Urinary bladder (tissue), 4 donors: ENCODE data around the gene RHCE. TPM values are rescaled to one million over a fixed set of nuclear protein-coding genes. Genes with fewer than 3 reads are reported as not detected.
"Not testable (repeated sequence)": the region's sequence is repeated elsewhere in the genome, so short reads cannot be mapped to it uniquely, and the experiment has no call there.

Source experiments
- DNase-seq: peaks from one replicate; pipeline ENCODE4 v3.0.0-alpha.2; 2015; ENCODE audit errors: extremely low spot score
- H3K27ac ChIP-seq: one replicate; pipeline ENCODE4 v1.5.1; 2013; ENCODE audit warnings: low read depth, mild to moderate bottlenecking, moderate library complexity
- H3K36me3 ChIP-seq: one replicate; pipeline ENCODE4 v1.6.1; 2013; ENCODE audit warnings: mild to moderate bottlenecking, moderate library complexity; ENCODE audit not compliant: insufficient read depth
- H3K4me1 ChIP-seq: one replicate; pipeline ENCODE4 v1.6.1; 2013; ENCODE audit warnings: mild to moderate bottlenecking, moderate library complexity; ENCODE audit not compliant: insufficient read depth
- H3K4me3 ChIP-seq: one replicate; pipeline ENCODE4 v1.5.1; 2013; ENCODE audit warnings: low read depth, low read length
- WGBS: extraction: QIAGEN DNeasy Blood & Tissue Kit; methylation state at CpG from one replicate; pipeline ENCODE4 v1.1.7; 2013; 5-methylcytosine and 5-hydroxymethylcytosine counted together
- polyA plus RNA-seq: library from polyadenylated mRNA; stranded (reverse); fragments of 200-250 nt; gene quantifications from one replicate; pipeline ENCODE4 v1.2.3, GENCODE V29; 2013
- total RNA-seq: library from RNA; depleted of rRNA; stranded (reverse); fragments of >200 nt; gene quantifications from one replicate; pipeline ENCODE4 v1.2.3, GENCODE V29; 2014
- donor health status: healthy with polysubstance abuse.
- donor health status: healthy.

RHCE gene
- total and polyA plus RNA-seq, 2 donors = 0.19 to 0.85 TPM

GRCh38 chr1:25337483-25338187, 83.0 kb downstream of the RHCE start:
- not testable (repeated sequence) for DNase-seq, H3K4me1 ChIP-seq, H3K36me3 ChIP-seq
- WGBS = under 1% methylated on average over 23 of the region's 39 CpGs
- peak overlapping the region; percentile 92 for H3K4me3 ChIP-seq
- peak overlapping the region; percentile 80 for H3K27ac ChIP-seq

GRCh38 chr1:25336922-25337354, 83.7 kb downstream of the RHCE start:
- WGBS = under 1% methylated on average over 26 of the region's 29 CpGs
- DNase-seq, H3K27ac ChIP-seq: not testable (repeated sequence)

GRCh38 chr1:25329950-25330349, 90.7 kb downstream of the RHCE start:
- H3K27ac ChIP-seq, H3K36me3 ChIP-seq, H3K4me3 ChIP-seq, DNase-seq, H3K4me1 ChIP-seq: not testable (repeated sequence)
- 58% methylated on average over 5 of the region's 5 CpGs for WGBS

More at GRCh38 chr1:25336922-25337354, 83.7 kb downstream of the RHCE start:
- not testable (repeated sequence) for H3K36me3 ChIP-seq, H3K4me1 ChIP-seq
- H3K4me3 ChIP-seq = peak overlapping the region; percentile 55

GRCh38 chr1:25329336-25329735, 91.3 kb downstream of the RHCE start:
- not testable (repeated sequence) for H3K4me1 ChIP-seq, H3K4me3 ChIP-seq, H3K36me3 ChIP-seq, DNase-seq, H3K27ac ChIP-seq
- whole genome bisulfite sequencing = 92% methylated on average over 5 of the region's 5 CpGs

GRCh38 chr1:25328791-25329185, 91.8 kb downstream of the RHCE start:
- not testable (repeated sequence) for H3K36me3 ChIP-seq, H3K4me1 ChIP-seq, DNase-seq, H3K27ac ChIP-seq, H3K4me3 ChIP-seq
- WGBS = 58% methylated on average over 4 of the region's 4 CpGs

GRCh38 chr1:25327864-25328790, 92.5 kb downstream of the RHCE start:
- not testable (repeated sequence) for H3K36me3 ChIP-seq, DNase-seq, H3K27ac ChIP-seq, H3K4me3 ChIP-seq, H3K4me1 ChIP-seq
- WGBS = no CpG with 5 or more reads among the region's 17 CpGs

- H3K27ac ChIP-seq, H3K36me3 ChIP-seq, DNase-seq, H3K4me3 ChIP-seq, H3K4me1 ChIP-seq: not testable (repeated sequence)
- 94% methylated on average over 3 of the region's 3 CpGs for WGBS
These were observed 96.2 kb downstream of the RHCE start for GRCh38 chr1:25324407-25324806.

- not testable (repeated sequence) for H3K4me3 ChIP-seq, H3K27ac ChIP-seq, H3K4me1 ChIP-seq, H3K36me3 ChIP-seq, DNase-seq
- WGBS = 91% methylated on average over 8 of the region's 9 CpGs
These were observed 98.5 kb downstream of the RHCE start for GRCh38 chr1:25322127-25322526.

GRCh38 chr1:25320314-25320938, 100.2 kb downstream of the RHCE start:
- not testable (repeated sequence) for H3K4me3 ChIP-seq, DNase-seq, H3K4me1 ChIP-seq, H3K36me3 ChIP-seq, H3K27ac ChIP-seq
- WGBS = 82% methylated on average over 9 of the region's 9 CpGs

GRCh38 chr1:25312806-25313470, 107.7 kb downstream of the RHCE start:
- not testable (repeated sequence) for H3K4me3 ChIP-seq, H3K36me3 ChIP-seq, DNase-seq, H3K27ac ChIP-seq, H3K4me1 ChIP-seq

Other genes starting within 250 kb of the RHCE start
- 54.7 TPM for gene SYF2, start 188.3 kb downstream of the RHCE start, total RNA-seq
- gene SYF2, start 188.3 kb downstream of the RHCE start, polyA plus RNA-seq = 91.9 TPM
- gene RSRP1, start 173.4 kb downstream of the RHCE start, total RNA-seq = 126 TPM
- gene RSRP1, start 173.4 kb downstream of the RHCE start, polyA plus RNA-seq = 69.6 TPM
- gene RHD, start 148.3 kb downstream of the RHCE start, total RNA-seq = 0.69 TPM
- gene RHD, start 148.3 kb downstream of the RHCE start, polyA plus RNA-seq = not detected
- gene TMEM50A, start 82.5 kb downstream of the RHCE start, total RNA-seq = 80.6 TPM
- 95.8 TPM for gene TMEM50A, start 82.5 kb downstream of the RHCE start, polyA plus RNA-seq
- gene MACO1, start 10.1 kb upstream of the RHCE start, total RNA-seq = 24.4 TPM
- gene MACO1, start 10.1 kb upstream of the RHCE start, polyA plus RNA-seq = 7.9 TPM
- gene LDLRAP1, start 122.8 kb upstream of the RHCE start, total RNA-seq = 10.6 TPM
- gene LDLRAP1, start 122.8 kb upstream of the RHCE start, polyA plus RNA-seq = 10.5 TPM
- gene MAN1C1, start 196.0 kb upstream of the RHCE start, total RNA-seq = 18.2 TPM
- gene MAN1C1, start 196.0 kb upstream of the RHCE start, polyA plus RNA-seq = 26.4 TPM